GM19467 (cell line): ENCODE data around the gene GPM6B.

Experiments
- ATAC-seq: cut with Tn5 transposase; IDR thresholded peaks from one replicate; pipeline ENCODE4 v1.9.1; 2021; ENCODE audit warnings: mild to moderate bottlenecking, moderate library complexity; ENCODE audit not compliant: unreplicated experiment

The GPM6B gene, protein sequence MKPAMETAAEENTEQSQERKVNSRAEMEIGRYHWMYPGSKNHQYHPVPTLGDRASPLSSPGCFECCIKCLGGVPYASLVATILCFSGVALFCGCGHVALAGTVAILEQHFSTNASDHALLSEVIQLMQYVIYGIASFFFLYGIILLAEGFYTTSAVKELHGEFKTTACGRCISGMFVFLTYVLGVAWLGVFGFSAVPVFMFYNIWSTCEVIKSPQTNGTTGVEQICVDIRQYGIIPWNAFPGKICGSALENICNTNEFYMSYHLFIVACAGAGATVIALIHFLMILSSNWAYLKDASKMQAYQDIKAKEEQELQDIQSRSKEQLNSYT

DNA sequence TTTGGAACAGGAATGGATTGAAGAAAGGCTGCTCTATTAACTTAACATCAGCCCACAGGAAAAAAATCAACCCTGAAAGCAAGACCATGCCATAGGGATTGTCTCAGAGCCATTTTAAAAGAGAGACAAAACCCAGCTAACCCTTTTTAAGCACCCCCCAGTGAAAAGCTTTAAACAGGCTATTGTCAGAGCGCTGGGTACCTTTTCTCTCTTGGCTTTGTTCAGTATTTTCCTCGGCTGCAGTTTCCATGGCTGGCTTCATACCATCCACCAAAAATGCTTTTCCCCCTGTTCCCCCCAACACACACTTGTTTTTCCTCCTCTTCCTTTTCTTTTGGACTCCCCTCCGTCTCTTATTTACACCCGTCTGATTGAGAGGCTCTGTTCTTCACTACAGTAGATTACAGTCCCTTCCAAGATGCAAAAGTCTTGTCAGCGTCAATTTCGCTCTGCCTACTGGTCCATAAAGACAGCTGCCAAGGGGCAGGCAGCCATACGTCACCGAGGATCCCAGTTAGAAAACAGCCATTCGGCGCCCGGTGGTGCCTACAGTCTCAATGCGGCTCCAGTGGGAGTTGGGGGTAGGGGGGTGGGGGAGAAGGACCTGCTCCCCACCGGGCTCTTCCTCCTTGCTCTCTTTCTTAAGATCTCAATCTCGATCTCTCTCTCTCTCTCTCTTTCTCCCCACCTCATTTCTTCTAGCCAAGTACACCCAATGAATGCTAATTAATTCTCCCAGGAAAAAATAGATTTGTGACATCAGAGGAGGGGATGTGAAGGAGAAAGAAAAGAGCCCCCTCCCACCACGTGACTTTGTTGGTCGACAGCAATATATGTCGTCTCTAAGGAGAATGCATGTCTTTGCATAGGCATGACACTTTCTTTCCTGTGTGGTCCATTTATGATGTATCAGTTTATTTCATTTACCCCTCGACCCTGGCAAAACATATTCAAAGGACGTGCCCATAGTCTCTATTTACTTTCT lies at the start of gene GPM6B:
GPM6B (minus strand) TSS at position 451 of the 985 bp plus-strand sequence; CDS start at position 262, 189 bp downstream.
- no peak for ATAC-seq

DNA sequence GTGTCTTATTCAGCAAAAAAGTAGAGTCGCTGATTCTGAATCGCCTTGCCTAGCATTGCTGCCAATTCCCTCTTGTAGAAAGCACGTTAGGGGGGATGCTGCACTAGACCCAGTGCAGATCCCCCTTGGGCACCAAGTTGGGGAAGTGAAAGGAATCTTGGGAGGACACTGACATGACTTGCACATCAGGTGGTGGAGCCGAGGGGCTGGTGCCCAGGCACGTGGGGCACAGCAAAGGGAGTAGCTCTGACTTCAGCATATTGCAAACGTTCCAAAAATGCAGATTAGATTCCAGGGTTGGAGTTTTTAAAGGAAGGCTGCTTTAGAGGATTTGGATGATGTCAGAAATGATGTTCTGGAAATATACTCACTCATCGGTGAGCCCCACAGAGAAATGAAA lies 47.4 kb upstream of the GPM6B start:
- no peak for ATAC-seq

DNA sequence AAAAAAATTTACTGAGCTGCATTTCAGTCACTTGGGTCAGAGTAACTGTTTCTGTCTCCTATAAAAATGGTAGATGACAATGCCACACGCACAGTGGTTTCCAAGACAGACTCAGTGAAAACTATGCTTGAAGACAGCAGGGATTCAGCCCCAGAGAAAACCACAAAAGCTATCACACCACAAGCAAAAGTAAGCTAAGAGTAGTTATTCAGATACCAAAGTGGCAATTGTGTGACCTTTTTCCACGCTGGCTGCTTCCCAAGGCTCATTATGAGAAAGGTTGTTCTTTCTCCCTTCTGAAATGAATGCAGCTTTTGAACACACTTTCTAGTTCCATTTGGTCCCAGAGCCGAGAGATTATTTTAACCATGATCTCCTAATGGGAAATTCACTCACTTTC lies 46.4 kb upstream of the GPM6B start:
- ATAC-seq: no peak

DNA sequence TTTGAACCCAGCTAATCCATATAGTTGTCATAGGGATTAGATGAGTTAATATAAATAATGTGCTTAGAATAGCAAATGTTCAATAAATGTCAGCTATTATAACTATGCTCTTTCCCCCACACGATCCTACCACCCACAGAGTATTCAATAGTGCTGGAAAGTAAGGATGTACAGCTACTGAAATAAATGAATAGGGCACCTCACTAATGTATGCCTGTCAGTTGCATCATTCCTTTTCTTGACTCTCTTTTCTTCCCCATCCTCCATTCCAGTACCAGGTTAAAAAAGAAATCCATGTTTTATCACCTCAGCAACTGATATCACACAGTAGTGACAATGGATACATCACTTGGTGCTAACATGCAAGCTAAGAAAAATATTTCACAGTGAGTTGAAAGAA lies 42.8 kb upstream of the GPM6B start:
- no peak for ATAC-seq

DNA sequence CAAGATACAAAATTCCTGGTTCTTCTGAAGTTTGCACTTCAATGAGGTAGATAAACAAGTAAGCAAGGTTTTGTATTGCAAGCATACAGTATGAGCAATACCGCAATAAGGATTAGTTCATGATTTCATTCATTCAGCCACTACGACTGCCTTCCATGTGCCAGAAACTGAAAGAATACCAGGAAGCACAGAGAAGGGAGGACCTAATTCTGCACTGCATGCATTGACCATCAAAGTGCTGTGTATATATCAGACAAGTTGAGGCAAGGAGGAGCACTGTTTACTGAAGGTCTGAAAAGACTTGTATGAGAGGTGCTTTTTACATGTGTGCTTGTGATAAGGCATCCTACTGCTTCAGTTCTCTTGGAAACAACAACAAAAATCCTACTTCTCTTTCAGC lies 40.9 kb upstream of the GPM6B start:
- ATAC-seq: no peak

DNA sequence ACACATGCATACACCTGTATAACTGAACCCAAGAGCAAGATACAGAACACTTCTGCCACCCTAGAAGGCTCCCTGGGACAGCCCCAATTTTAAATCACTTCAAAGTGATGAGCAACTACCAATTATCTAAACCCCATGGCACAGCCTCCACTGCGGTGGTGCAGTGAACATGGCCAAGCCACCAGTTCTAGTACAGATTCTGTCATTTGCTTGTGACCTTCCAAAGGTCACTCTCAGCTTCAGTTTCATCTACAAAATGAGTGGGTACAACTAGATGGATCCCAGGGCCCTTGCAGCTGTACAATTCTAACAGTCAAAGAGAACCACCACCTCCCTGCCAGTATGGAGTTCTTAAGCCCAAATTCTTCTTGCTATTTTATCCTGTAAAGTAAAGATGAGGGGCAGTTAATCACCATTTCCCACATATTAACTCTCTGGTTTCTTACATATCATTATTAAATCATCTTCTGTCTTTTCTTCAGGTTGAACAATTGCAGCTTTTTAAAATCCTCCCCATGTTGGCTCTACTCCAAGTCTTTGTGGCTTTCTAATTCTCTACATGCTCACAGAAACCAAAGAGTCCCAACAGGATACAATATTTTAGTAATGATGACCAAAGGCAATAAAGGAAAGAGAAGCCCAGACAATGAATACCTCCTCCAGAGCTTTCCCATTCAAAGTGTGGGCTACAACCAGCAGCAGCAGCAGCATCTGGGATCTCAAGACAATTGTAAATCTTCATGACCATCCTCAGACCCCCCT lies 39.0 kb upstream of the GPM6B start:
- ATAC-seq: no peak

DNA sequence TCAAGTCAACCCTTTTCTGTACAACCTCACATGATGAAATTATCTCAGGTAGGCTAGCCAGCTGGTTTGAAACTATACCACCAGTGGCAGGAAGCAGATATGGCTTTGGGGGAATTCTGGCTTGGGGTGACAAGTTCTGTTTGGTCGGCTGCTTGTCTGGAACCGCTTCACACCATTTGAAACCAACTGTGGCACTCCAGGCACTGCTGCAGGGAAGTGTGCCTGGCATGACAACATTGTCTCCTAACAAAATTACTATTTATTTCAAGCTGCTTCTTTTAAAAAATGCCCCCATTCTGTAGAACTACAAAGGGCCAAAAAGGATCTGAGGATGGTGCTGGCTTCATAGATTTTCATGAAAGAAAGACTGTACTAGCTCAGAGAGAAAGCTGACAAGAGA lies 37.1 kb upstream of the GPM6B start:
- ATAC-seq: no peak

DNA sequence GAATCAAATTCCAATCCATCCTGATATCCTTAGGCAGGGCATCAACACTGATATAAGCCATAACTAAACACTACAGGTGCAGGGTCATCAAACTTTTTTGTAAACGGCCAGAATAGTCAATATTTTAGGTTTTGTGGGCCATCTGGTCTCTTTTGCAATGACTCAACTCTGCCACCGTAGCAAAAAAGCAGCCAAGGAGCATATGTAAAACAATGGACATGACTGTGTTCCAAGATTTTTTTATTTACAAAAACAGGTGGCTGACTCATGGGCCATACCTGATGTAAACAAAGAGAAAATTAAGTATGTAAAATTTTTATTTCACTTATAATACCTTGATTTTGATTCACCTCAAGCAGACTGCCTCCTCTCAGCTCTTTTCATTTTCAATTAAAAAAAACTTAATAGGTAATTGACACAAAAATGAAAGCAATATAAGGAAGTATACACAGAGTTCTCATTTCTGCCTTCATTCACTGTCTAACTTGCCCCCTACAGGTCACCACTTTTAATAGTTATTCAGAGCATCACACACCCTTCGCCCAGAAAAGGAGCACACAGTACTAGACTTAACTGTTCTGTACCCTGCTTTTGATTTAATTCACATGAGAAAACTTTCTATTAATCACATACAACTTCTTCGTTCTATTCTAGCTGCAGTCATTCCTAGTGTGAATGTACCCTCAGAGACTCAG lies 35.3 kb upstream of the GPM6B start:
- peak; percentile 69 for ATAC-seq

DNA sequence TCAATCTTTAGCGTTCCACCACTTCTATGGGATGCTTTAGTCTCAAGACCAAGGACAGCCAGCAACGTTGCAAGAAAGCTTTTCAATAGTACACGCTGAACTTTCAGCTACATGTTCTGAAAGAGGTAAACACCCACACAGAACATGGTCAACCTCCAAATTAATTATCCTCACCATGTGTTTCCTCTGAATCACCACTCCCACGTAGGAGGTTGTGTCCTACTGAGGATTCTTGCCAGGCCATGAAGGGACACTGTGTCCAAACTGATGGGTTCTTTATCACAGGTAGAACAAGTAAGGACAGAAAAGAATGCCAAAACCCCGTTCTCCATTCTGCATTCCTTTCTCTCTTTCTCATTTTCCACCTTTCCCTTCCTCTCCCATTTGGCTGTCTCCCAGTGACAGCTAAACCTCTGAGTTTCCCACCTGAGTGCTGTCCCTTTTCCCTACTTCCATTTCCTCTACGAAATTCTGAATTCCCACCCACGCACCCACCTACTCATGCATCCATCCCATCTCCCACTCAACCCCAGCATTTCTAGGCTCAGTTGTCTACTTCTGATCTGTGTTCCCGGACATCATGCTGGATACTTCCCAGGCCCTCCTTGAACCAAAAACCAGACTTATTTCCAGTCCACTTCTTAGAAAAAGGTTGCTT lies 29.0 kb upstream of the GPM6B start:
- no peak for ATAC-seq

DNA sequence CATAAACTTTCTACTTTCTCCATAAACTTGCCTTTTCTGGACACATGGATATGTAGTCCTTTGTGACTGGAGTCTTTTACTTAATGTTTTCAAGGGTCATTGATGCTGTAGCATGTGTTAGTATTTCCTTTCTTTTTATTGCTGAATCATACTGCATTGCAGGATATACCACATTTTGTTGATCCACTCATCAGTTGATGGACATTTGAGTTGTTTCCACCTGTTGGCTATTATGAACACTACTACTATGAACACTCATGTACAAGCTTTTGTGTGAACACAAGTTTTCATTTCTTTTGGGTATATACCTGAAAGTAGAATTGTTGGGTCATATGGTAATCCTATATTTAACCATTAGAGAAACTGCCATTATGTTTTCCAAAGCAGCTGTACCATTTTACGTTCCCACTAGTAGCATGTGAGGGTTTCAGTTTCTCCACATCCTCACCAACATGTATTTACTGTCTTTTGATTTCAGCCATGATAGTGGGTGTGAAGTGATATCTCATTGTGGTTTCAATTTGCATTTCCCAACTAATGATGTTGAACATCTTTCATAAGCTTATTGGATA lies 26.3 kb upstream of the GPM6B start:
- no peak for ATAC-seq

DNA sequence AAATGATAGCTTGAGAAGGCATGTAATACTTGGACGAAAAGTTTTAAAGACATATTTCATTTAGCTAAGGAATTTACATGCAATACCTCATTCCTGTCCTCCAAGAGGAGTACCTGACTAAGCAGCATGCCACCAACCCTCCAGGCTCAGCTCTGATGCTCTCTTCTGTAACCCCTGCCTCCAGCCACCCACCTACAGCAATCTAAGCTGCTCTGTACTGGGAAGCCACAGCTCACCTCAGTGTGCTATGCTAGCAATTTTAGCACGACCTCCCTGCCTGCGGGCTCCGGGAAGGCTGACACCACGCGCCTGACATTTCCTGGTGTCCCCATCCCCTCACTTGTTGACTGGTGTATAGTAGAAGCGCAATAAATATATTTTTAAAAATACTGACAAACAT lies 23.2 kb upstream of the GPM6B start:
- no peak for ATAC-seq

DNA sequence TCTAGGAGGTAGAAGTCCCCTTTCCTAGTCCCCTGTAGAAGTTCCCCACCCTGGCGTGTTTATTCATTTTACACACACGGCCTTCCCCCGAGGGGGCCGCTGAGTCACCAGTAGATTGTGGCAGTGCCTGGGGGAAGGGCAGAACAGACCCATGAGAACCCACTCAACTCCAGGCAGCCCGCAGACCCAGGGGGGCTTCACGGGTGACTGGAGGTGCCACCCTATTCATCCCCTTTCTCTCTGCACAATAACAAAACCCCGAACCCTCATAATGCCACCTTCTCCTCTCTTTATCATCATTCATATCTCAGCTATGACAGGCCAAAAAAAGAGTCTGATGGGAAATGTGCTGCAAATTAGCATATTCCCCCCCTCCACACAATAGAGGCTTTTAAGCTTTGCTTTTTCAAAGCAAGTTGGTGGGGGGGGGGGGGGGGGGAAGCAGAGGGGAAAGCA lies 20.4 kb upstream of the GPM6B start:
- ATAC-seq: no peak

DNA sequence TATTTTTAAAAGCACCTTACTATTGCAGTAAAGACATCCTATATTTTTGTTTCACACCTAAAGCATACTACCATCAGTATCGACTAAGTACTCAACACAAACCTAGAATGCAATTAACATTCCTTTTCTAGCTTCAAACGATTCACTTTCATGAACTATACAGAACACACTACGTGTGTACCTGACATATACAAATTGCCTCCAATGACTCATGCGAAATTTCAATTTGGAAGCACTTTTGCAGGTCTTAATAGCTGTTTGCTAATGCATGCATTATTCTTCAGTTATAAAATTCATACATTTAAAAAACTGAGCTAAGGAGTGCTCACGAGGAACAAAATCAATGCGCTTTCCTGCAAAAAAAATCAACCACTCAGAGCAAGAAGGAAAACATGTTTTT lies 19.7 kb upstream of the GPM6B start:
- ATAC-seq: no peak

DNA sequence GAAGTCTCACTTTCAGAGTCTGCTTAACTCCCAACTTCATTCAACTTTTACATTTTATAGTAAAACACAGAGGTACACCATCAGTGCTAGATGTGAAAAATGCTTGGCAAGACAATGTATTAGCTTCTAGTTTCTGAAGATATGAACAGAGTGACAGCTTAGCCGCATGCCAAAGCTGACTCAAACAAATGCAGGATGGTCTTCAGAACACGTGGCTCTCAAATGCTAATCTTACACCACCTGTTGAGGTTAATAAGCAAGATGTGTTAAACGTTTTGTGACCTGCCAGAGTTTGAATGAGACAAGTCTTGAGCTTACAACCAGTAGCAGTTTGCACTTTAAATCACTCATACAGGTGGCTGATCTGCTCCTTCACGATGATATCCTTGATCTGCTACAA lies 18.9 kb upstream of the GPM6B start:
- ATAC-seq: no peak

DNA sequence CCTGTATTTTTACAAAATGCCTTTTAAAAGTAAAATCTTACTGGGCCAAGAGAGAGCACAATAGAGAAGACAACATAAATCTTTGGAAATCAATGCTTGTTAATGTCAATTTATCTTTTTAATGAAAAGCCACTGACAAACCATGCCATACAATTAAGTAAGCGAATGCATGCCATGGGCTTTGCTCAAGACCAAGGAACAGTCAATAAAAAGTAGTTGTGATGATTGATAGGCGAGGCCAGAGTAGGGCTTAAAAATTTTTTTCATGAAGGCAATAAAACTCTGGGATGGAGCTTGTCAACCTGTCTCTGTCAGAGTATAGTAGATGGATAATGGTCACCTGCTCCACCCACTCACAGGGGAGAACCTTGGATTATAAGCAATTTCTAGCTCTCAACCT lies 17.5 kb upstream of the GPM6B start:
- ATAC-seq: no peak

DNA sequence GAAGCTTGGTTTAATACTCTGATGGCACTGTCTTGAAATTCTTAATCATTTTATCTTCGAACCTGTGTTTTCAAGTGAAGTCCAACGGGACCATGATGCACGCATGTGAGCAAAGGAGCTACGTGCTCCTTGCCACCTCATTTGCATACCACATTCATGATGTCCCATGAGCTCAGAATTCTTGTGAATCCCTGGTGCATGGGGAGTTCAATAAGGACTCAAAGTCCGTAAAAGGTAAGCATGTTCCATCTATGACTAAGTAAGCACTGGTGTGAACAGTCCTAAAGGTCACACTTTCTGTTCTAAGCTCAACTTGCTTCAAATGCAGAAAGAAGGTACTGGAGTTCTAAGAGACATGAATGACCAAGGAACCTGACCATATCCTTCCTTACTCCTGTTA lies 13.1 kb upstream of the GPM6B start:
- ATAC-seq: no peak

DNA sequence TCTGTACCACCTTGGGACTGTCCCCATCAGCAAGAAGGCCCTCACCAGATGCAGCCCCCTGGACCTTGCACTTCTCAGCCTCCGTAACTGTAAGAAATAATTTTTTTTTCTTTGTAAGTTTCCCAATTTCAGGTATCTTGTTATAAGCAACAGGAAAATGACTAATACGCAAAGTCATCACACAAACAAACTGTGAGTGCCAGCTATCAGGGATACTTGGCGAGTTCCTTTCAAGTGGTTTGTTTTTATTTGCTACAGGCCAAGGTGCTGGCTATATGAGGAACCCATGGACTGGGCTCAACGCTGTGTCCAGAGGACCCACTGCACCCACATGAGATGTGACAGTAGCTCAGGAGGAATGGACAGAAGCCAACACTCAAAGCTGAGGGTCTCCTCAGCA lies 11.5 kb upstream of the GPM6B start:
- ATAC-seq: no peak

DNA sequence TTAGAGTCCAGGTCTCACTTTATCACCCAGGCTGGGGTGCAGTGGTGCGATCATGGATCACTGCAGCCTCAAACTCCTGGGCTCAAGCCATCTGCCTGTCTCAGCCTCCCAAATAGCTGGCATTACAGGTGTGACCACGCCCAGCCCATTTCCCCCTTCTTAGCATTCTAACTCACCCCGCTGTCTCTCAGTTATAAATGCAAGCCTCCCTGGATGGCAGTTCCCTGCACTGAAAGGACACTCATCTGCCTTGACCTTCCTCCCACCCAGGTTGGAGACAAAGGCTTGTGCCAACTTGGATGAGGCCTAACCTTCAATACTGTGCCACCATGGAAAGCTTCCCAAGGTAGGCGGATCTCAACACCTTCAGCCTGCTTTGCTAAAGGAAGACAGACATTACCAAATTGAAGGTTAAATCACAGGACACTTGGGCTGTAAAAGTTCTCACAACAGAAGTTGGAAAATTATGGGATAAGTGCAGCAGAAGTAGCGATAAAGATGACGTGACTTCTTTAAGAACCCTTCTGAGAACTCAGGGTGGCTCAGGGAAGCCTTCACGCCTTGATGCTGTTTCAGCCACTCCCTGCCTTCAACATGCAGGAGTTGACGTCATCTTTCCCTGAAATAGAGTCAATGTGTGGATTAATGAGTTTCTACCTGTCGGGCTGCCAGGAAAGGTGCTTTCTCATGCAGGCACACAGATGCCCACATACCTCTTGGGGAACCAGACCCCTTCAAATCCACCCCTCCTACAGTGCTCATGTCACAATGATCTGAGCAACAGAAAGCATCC lies 10.6 kb upstream of the GPM6B start:
- no peak for ATAC-seq

DNA sequence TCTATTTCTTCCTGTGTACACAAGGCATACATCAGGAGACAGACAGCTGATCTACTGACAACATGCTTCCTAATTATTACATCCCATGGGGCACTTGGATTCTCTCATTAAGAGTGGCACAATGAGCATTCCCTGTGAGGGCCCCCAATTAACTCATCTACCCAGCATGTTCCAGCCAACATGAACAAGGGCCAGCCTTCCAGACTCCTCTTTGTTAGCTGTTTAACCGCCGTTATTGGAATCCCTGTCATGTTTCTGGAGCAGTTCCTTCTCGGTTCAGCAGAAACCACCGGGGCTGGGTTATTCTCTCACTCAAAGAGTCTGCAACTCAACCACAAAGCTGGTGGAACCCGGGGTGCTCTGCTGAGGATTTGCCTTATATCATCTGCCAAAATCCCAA lies 9.9 kb upstream of the GPM6B start:
- ATAC-seq: no peak
